Measurements from ENCODE around the gene TARBP1.

The TARBP1 gene

DNA sequence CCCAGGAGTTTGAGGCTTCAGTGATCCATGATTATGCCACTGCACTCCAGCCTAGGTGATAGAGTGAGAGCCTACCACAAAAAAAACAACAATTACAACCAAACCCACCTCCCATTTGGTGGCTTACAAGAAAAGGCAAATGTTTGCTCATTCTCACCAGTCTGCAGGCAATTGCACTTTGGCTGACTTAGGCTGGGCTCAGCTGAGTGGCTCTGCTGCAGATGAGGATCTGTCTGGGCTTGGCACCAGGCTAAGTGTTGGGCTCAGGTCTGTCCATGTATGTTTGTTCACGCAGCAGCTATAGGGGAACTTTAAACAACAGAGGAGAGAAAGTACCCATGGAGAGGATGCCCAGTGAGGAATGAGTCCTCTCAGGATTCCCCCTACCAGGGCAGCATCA lies 133.7 kb downstream of the TARBP1 start:
- Mint-ChIP-seq H3K27me3 (peaks cover 9% of the 10 kb centered on the region), H3K9me3 (peaks cover 8% of the 10 kb centered on the region), H3K27ac (no peak overlapping the region), H3K4me3 (no peak overlapping the region), H3K36me3 (ENCODE audit: low read depth) (no peaks in the 10 kb centered on the region), H3K4me1 (ENCODE audit: low read depth) (no peaks in the 10 kb centered on the region)

DNA sequence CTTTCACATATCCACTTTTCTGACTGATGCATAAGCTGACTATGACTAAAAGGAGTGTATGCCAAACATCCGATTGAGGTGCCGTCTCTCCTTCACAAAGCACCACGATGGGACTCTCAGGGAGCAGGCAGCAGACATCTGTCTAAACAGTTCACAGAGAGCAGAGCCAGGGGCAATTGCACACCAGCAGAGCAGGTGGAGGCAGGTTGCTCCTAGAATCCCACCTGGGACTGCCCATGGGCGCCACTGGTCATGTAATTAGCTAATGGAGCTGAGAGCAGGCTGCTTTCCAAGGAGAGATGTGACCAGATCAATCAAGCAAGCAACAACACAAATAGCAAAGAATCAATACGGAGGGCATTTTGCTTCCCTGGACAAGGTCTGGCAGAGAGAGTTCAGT lies 136.2 kb downstream of the TARBP1 start:
- H3K27ac Mint-ChIP-seq = no peak overlapping the region
- no peak overlapping the region for H3K4me3 Mint-ChIP-seq
- peaks cover 10% of the 10 kb centered on the region for H3K9me3 Mint-ChIP-seq
- H3K27me3 Mint-ChIP-seq = no peaks in the 10 kb centered on the region
- H3K36me3 Mint-ChIP-seq (ENCODE audit: low read depth) = no peaks in the 10 kb centered on the region
- no peaks in the 10 kb centered on the region for H3K4me1 Mint-ChIP-seq (ENCODE audit: low read depth)
